MCF 10A (cell line): ENCODE results near the gene ASTL. TPM values are rescaled to one million over a fixed set of nuclear protein-coding genes. Genes with fewer than 3 reads are reported as not detected.
A peak's percentile ranks its signal among the peaks of the same experiment; 100 is the strongest.

Experiments
- BruUV-seq: library from RNA; stranded (reverse); fragments of 400-500 nt; replicated peaks from 2 replicates; lab custom pipeline; 2021; lab: Mats Ljungman, UMichigan
- CTCF ChIA-PET: fragments of 300-600 bp; sonication (Branson Sonifier 250); formaldehyde crosslinking; extraction: SDS; loops from one replicate; lab custom pipeline; 2021; ENCODE audit warnings: antibody characterized with exemption, inconsistent platforms; lab: Yijun Ruan, JAX
- POLR2A ChIA-PET: fragments of 300-600, 350-650 bp; sonication (Branson Sonifier 250); formaldehyde crosslinking; extraction: SDS; loops from one replicate; lab custom pipeline; 2020; ENCODE audit warnings: antibody characterized with exemption, inconsistent platforms; lab: Yijun Ruan, JAX
- DNase-seq: peaks from one replicate; pipeline ENCODE4 v3.0.0-alpha.2; 2018; ENCODE audit not compliant: unreplicated experiment
- H3K27ac Mint-ChIP-seq: one replicate; pipeline ENCODE4 v1.8.0; 2022; ENCODE audit warnings: mild to moderate bottlenecking, low read depth, mixed read lengths; ENCODE audit not compliant: unreplicated experiment
- H3K27me3 Mint-ChIP-seq: one replicate; pipeline ENCODE4 v1.8.0; 2022; ENCODE audit warnings: mixed read lengths; ENCODE audit not compliant: insufficient read depth, unreplicated experiment
- H3K36me3 Mint-ChIP-seq: one replicate; pipeline ENCODE4 v1.8.0; 2022; ENCODE audit warnings: mild to moderate bottlenecking, moderate library complexity, mixed read lengths; ENCODE audit not compliant: insufficient read depth, unreplicated experiment
- H3K4me1 Mint-ChIP-seq: one replicate; pipeline ENCODE4 v1.8.0; 2022; ENCODE audit warnings: mixed read lengths; ENCODE audit not compliant: insufficient read depth, unreplicated experiment
- H3K4me3 Mint-ChIP-seq: one replicate; pipeline ENCODE4 v1.8.0; 2022; ENCODE audit warnings: mild to moderate bottlenecking, moderate library complexity, mixed read lengths; ENCODE audit not compliant: unreplicated experiment
- H3K9me3 Mint-ChIP-seq: one replicate; pipeline ENCODE4 v1.8.0; 2022; ENCODE audit warnings: mixed read lengths; ENCODE audit not compliant: unreplicated experiment
- CTCF ChIP-seq: fragments of 200-600 bp; IDR thresholded peaks from one replicate; pipeline ENCODE4 v1.8.0; 2022; ENCODE audit warnings: antibody characterized with exemption, mild to moderate bottlenecking; ENCODE audit not compliant: unreplicated experiment
- intact Hi-C: fragments of 100-400 bp; cut with micrococcal nuclease; formaldehyde crosslinking; loops from 2 replicates; pipeline ENCODE4 v1.14.1; 2022
- total RNA-seq: library from RNA; stranded (reverse); gene quantifications from 2 replicates; pipeline ENCODE4 v1.2.3, GENCODE V29; 2022

The ASTL gene
- total RNA-seq, 1 experiment from 2014 or later, result not detected

GRCh38 chr2:96147593-96148201 lies 9.4 kb upstream of the ASTL start:
- intact Hi-C loops, result no loop called here
- peaks cover 4% of the 10 kb centered on the region for H3K36me3 Mint-ChIP-seq
- peak; percentile 9 for DNase-seq
- H3K27ac Mint-ChIP-seq, result no peak overlapping the region
- TF ChIP-seq CTCF, result no peak
- no peak overlapping the region for H3K4me3 Mint-ChIP-seq
- no peaks in the 10 kb centered on the region for H3K27me3 Mint-ChIP-seq
- no peaks in the 10 kb centered on the region for H3K9me3 Mint-ChIP-seq
- peaks cover 17% of the 10 kb centered on the region for H3K4me1 Mint-ChIP-seq
- ChIA-PET POLR2A (interaction anchor here (0.7 kb wide), 1 partner anchor 357 kb away, joined by 3 read pairs; the partner anchor contains the start of gene NEURL3), CTCF (interaction anchor here (0.5 to 1.9 kb wide), 3 partner anchors 28 to 113 kb away, joined by 3 to 7 read pairs (median 3); no protein-coding TSS in a partner anchor)
- BruUV-seq, result no TSS peak

DNA sequence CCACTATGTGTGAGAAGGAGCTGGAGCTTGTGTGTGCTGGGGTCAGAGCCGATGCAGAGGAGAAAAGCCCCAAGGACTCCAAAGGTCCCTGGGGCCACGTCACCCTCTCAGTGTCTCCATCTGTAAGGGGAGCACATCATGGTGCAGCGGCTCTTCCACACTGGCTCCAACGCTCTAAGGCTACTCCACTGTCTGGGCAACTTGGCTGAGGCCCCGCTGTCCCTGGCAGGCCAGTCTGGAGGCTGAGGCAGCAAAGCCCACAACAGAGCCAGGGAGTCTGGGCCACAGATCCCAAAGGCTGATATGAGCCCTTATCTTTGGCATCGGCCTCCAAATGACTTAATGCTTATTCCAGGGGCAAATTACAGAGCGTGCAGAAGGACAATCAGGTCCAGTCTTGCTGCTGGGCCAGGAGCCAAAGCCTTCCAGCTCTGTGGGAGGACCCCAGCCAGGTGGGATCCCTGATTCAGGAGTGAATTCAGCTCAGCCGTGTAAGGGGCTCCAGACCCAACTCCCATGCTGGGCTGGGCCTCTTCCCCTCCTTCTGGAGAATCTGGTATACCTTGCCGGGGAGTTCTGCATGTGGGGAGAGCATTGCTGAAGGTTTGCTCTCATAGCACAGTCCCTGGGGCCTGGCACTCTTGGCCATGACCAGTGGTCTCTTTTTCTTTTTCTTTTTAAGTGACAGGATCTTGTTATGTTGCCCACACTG lies 8.7 kb upstream of the ASTL start:
- no TSS peak for BruUV-seq
- H3K4me3 Mint-ChIP-seq, result no peak overlapping the region
- CTCF ChIA-PET, result interaction anchor here (0.5 to 0.7 kb wide), 3 partner anchors 114 to 834 kb away, joined by 3 read pairs; no protein-coding TSS in a partner anchor
- no peak for TF ChIP-seq CTCF
- intact Hi-C loops, result no loop called here
- POLR2A ChIA-PET, result interaction anchor here (0.7 kb wide), 1 partner anchor 358 kb away, joined by 3 read pairs; the partner anchor contains the start of gene NEURL3
- peak; percentile 29 for DNase-seq
- no peaks in the 10 kb centered on the region for H3K9me3 Mint-ChIP-seq
- no peaks in the 10 kb centered on the region for H3K27me3 Mint-ChIP-seq
- peaks cover 17% of the 10 kb centered on the region for H3K4me1 Mint-ChIP-seq
- peaks cover 4% of the 10 kb centered on the region for H3K36me3 Mint-ChIP-seq
- no peak overlapping the region for H3K27ac Mint-ChIP-seq

DNA sequence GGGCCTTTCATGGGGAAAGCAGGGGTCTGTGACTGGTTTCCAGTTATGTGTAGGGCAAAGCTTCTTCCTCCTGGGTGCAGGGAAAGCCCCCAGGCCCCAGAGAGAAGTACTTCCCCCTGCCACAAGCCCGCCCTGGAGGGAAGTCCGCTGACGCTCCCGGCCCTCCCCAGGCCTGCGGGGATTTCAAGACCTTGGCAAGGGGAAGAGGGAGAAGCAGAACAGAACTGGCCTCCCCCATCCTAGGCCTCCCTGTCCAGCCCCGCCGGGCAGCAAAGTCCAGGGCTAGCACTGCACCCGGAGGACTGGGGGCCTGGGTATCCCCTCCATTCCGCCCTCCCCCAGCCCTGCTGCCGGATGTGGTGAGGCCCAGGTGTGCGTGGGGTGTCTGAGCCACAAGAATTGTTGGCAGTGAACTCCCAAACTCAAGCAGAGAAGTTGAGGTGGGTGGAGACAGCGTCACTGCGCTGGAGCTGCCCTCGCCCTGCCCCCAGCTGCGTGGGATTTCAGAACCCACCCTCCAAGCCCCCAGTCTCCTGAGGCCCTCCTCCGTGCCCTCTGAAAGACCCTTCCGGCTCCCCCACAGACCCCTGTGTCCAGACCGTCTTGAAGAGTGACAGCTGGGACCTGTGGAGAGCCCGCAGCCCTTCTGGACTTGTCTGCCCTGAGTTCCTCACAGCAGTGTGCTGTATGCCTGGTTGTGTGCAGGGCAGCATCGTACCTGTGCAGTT lies 8.0 kb upstream of the ASTL start:
- no TSS peak for BruUV-seq
- intact Hi-C loops, result no loop called here
- peaks cover 17% of the 10 kb centered on the region for H3K4me1 Mint-ChIP-seq
- no peak overlapping the region for H3K27ac Mint-ChIP-seq
- no peak overlapping the region for H3K4me3 Mint-ChIP-seq
- H3K27me3 Mint-ChIP-seq, result no peaks in the 10 kb centered on the region
- no peak for TF ChIP-seq CTCF
- ChIA-PET CTCF (interaction anchor here (0.6 to 0.7 kb wide), 3 partner anchors 137 to 833 kb away, joined by 3 read pairs; no protein-coding TSS in a partner anchor), POLR2A (no interaction called here)
- DNase-seq, result peak; percentile 47
- H3K36me3 Mint-ChIP-seq, result peaks cover 4% of the 10 kb centered on the region
- H3K9me3 Mint-ChIP-seq, result no peaks in the 10 kb centered on the region

- BruUV-seq, result no TSS peak
- H3K27ac Mint-ChIP-seq, result no peak overlapping the region
- H3K27me3 Mint-ChIP-seq, result no peaks in the 10 kb centered on the region
- peaks cover 17% of the 10 kb centered on the region for H3K4me1 Mint-ChIP-seq
- no peak for DNase-seq
- H3K36me3 Mint-ChIP-seq, result peaks cover 4% of the 10 kb centered on the region
- no peaks in the 10 kb centered on the region for H3K9me3 Mint-ChIP-seq
- peak overlapping the region; percentile 78 for H3K4me3 Mint-ChIP-seq
- ChIA-PET CTCF (interaction anchor here (0.6 kb wide), 1 partner anchor 136 kb away, joined by 3 read pairs; no protein-coding TSS in a partner anchor), POLR2A (no interaction called here)
- no peak for TF ChIP-seq CTCF
- intact Hi-C loops, result no loop called here
These were observed 7.5 kb upstream of the ASTL start for GRCh38 chr2:96145848-96146152.
